HG02678 (cell line): ENCODE results near the gene IGSF9B.

ENCODE experiments used
- ATAC-seq: cut with Tn5 transposase; IDR thresholded peaks from one replicate; pipeline ENCODE4 v1.9.1; 2021; ENCODE audit warnings: mild to moderate bottlenecking, moderate library complexity; ENCODE audit not compliant: unreplicated experiment

The IGSF9B gene

GRCh38 chr11:133864756-133865155, 92.0 kb downstream of the IGSF9B start:
- ATAC-seq: no peak

GRCh38 chr11:133860151-133860550, 96.6 kb downstream of the IGSF9B start:
- no peak for ATAC-seq
